ENCODE results near the gene RAI14.
"Not testable (repeated sequence)": the region's sequence is repeated elsewhere in the genome, so short reads cannot be mapped to it uniquely, and the experiment has no call there.

RAI14 gene

GRCh38 chr5:34775886-34776285 is 119.8 kb downstream of the RAI14 start:
- DNase-seq, result no peak

GRCh38 chr5:34778091-34778850 is 122.1 kb downstream of the RAI14 start:
- DNase-seq, result no peak

GRCh38 chr5:34783892-34784291 is 127.8 kb downstream of the RAI14 start:
- DNase-seq, result not testable (repeated sequence)

- DNase-seq, result no peak
Observed at GRCh38 chr5:34787035-34787434, 130.9 kb downstream of the RAI14 start.

GRCh38 chr5:34789021-34789531 is 132.9 kb downstream of the RAI14 start:
- no peak for DNase-seq

DNA sequence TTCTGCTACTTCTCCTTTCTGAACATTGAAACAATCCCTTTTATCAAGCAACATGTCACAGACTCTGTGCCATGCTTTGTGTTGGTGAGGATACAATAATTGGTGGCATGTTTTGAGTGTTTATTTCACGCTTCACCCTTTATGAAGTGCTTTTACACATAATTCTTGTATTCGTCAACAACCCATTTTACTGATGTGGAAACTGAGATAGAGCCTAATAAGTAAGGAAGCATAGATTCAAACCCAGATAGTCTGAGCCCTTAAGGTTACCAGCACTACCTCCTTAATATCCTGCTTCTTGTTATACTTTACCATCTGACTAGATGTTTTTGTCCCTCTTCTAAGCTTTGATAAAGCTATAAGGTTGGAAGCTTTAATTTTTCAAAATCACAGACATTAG is 133.5 kb downstream of the RAI14 start:
- DNase-seq, result no peak

GRCh38 chr5:34790069-34790468 is 133.9 kb downstream of the RAI14 start:
- DNase-seq, result no peak

- DNase-seq, result no peak
Observed at GRCh38 chr5:34791761-34792244, 135.7 kb downstream of the RAI14 start.

GRCh38 chr5:34802834-34803563 is 146.9 kb downstream of the RAI14 start:
- DNase-seq, result no peak

DNA sequence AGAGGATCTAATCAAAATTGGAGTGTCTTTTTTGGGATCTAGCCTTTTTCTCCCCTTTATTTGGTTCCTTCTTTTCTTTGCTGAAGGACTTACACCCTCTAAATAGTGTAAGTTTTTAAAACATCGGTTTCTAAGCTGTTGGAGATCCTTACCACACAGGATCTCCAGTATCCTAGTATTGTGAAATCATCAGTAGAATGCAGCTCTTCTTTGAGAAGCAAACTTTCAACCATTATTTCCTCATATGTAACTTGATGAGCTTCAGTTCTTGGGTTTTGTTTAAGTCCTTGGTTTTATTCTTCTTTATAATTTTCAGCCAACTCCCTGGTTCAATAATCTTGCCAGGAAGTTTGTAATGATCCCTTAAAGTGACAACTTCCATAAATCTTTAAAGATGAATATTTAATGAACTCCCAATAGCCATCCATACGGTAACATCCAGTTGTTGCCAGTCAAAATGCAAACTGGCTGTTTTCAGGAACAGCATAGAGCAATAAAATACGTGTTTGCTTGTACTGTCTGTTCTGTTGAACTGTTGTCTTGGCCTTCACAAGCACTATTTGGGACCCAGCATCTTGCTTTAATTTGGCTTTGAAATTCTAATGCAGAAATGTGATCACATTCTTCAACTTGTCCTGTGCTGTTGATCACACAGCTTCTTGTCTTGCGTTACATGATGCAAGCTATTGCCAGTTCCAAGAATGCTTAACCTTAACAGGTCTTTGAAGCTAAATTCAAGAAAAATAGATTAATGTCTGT is 148.0 kb downstream of the RAI14 start:
- DNase-seq, result no peak

DNA sequence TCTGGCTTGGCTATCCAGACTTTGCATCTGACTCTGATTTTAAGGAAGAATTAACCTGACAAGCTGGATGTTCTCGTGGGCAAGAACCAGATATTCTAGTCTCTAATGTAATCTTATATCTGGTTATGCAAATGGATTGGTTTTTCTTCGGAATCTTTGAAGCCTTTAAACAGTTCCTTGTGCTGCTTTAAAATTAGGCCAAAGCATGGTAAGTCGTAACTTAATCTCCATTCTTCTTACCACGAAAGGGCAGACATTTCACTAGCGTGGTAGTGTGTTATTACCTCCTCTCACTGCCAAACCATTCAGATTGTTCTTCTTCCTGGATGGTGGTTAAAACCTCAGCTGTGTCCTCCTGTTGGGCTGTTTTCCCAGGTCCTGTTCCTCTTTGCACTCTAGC is 148.8 kb downstream of the RAI14 start:
- DNase-seq, result no peak

- no peak for DNase-seq
Observed at GRCh38 chr5:34806532-34806931, 150.4 kb downstream of the RAI14 start.

GRCh38 chr5:34811706-34812105 is 155.6 kb downstream of the RAI14 start:
- no peak for DNase-seq

DNA sequence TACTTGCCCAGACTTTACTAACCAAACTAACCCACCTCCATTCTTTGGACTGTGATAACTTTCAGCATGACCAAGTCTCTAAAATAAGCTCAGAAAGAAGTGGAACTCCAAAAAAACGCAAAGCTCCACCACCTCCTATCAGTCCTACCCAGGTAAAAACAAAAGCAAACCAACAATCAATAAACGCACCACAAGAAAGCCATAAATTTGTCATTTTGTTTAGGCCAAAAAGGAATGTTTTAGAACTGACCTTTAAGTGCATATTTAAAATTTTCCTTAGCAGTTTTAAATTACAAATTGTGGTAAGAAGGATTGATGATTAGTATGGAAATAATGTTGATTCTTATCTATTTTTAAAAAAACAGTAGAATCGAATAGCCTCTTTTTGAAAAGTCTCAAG is 157.4 kb downstream of the RAI14 start:
- no peak for DNase-seq

DNA sequence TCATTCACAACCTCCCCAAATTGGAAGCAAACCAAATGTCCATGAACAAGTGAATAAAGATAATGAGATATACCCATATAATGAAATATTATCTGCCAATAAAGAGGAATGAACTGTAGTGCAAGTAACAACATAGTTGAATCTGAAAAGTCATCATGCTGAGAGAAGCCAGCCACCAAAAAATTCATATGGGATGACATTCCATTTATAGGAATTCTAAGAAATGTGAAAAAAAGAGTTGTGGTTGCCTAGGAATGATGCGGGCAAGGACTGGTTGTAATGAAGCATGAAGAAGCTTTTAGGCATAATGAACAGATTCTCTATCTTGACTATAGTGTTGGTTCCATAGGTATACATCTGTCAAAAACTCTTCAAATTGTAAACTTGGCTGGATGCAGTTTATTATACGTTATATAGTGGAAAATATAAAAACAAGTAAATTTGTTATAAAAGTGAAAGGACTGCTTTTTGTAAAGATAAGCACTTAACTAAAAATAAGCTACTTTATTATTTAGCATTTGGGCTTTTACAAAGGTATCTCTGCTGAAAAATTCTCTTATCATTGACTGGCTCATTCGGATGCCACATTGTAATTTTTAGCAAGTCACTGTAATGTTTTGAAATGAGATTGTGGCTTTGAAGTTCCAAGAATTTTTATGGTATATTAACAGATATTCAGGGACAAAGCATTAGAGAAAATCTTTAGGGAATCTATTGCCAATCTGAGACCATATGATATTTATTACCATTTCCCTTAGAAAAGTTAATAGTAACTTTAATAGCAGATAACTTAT is 161.6 kb downstream of the RAI14 start:
- no peak for DNase-seq

DNA sequence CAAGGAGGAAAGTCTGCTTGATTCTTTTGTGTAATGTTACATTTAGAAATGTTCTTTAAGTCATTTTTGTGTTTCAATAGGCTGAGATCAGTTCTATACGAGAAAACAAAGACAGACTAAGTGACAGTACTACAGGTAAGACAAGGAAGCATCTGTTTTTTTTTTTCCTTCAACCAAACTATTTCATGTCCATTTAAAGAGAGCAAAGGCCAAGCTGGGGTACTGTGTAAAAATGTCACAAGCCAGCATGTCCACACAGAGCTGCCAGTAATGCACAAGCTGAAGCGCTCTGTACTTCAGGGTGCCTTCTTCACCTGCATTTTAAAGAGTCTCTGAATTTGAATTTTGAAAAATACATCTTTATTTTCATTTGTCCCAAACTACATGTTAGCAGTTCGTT is 162.6 kb downstream of the RAI14 start:
- no peak for DNase-seq

- DNase-seq, result no peak
Observed at GRCh38 chr5:34820593-34820992, 164.5 kb downstream of the RAI14 start.

GRCh38 chr5:34822956-34823715 is 167.0 kb downstream of the RAI14 start:
- no peak for DNase-seq

DNA sequence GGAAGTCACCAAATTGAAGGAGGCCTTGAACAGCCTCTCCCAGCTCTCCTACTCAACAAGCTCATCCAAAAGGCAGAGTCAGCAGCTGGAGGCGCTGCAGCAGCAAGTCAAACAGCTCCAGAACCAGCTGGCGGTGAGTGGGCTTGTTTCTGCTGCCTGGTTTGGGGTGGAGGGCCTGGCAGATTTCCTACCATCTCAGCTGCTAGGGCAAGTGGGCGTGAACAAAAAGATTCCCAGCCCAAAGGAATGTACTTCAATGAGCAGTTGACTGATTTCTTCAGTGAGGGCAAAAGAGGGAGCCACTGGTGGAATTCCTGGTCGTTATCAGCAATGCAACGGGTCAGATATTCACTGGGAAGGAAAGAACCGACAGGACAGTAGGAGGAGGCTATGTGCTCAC is 170.2 kb downstream of the RAI14 start:
- DNase-seq, result no peak

- DNase-seq, result no peak
Observed at GRCh38 chr5:34827588-34828506, 171.7 kb downstream of the RAI14 start.

GRCh38 chr5:34830827-34831226 is 174.7 kb downstream of the RAI14 start:
- DNase-seq, result not testable (repeated sequence)

All from GF-D8 (cell line).